ENCODE results near the gene WIPF3. TPM values are rescaled to one million over a fixed set of nuclear protein-coding genes. Genes with fewer than 3 reads are reported as not detected.
A peak's percentile ranks its signal among the peaks of the same experiment; 100 is the strongest.

Gene WIPF3
- total RNA-seq, 1 donor from 2014 or later: 0.46 TPM

GRCh38 chr7:29864656-29865055 lies 58.3 kb downstream of the WIPF3 start:
- no peaks in the 10 kb centered on the region for H3K36me3 ChIP-seq (ENCODE audit: control insufficient read depth, insufficient read depth, low read length)
- no peak for DNase-seq (ENCODE audit: low read depth)
- H3K4me3 ChIP-seq (ENCODE audit: low read depth, low read length): no peak overlapping the region
- H3K27me3 ChIP-seq (ENCODE audit: control insufficient read depth, insufficient read depth, low read length): no peaks in the 10 kb centered on the region
- TF ChIP-seq CTCF (IDR thresholded peaks at IDR 0.05; ENCODE audit: insufficient read depth, low read length, poor library complexity, severe bottlenecking): no peak

GRCh38 chr7:29865526-29865925 lies 59.2 kb downstream of the WIPF3 start:
- peak; percentile 18 for DNase-seq (ENCODE audit: low read depth)
- Histone ChIP-seq H3K4me3 (ENCODE audit: low read depth, low read length) (no peak overlapping the region), H3K36me3 (ENCODE audit: control insufficient read depth, insufficient read depth, low read length) (no peaks in the 10 kb centered on the region), H3K27me3 (ENCODE audit: control insufficient read depth, insufficient read depth, low read length) (no peaks in the 10 kb centered on the region)
- TF ChIP-seq CTCF (IDR thresholded peaks at IDR 0.05; ENCODE audit: insufficient read depth, low read length, poor library complexity, severe bottlenecking): no peak

GRCh38 chr7:29866490-29866930 lies 60.2 kb downstream of the WIPF3 start:
- DNase-seq (ENCODE audit: low read depth): no peak
- no peak for TF ChIP-seq CTCF (IDR thresholded peaks at IDR 0.05; ENCODE audit: insufficient read depth, low read length, poor library complexity, severe bottlenecking)
- Histone ChIP-seq H3K4me3 (ENCODE audit: low read depth, low read length) (no peak overlapping the region), H3K27me3 (ENCODE audit: control insufficient read depth, insufficient read depth, low read length) (no peaks in the 10 kb centered on the region), H3K36me3 (ENCODE audit: control insufficient read depth, insufficient read depth, low read length) (no peaks in the 10 kb centered on the region)

GRCh38 chr7:29871787-29872398 lies 65.6 kb downstream of the WIPF3 start:
- TF ChIP-seq CTCF (IDR thresholded peaks at IDR 0.05; ENCODE audit: insufficient read depth, low read length, poor library complexity, severe bottlenecking): no peak
- no peaks in the 10 kb centered on the region for H3K36me3 ChIP-seq (ENCODE audit: control insufficient read depth, insufficient read depth, low read length)
- peaks cover 3% of the 10 kb centered on the region for H3K27me3 ChIP-seq (ENCODE audit: control insufficient read depth, insufficient read depth, low read length)
- DNase-seq (ENCODE audit: low read depth): no peak
- no peak overlapping the region for H3K4me3 ChIP-seq (ENCODE audit: low read depth, low read length)

- no peak for TF ChIP-seq CTCF (IDR thresholded peaks at IDR 0.05; ENCODE audit: insufficient read depth, low read length, poor library complexity, severe bottlenecking)
- Histone ChIP-seq H3K36me3 (ENCODE audit: control insufficient read depth, insufficient read depth, low read length) (no peaks in the 10 kb centered on the region), H3K27me3 (ENCODE audit: control insufficient read depth, insufficient read depth, low read length) (peaks cover 3% of the 10 kb centered on the region), H3K4me3 (ENCODE audit: low read depth, low read length) (no peak overlapping the region)
- no peak for DNase-seq (ENCODE audit: low read depth)
Measured at GRCh38 chr7:29873644-29874294, 67.5 kb downstream of the WIPF3 start.

GRCh38 chr7:29875741-29876140 lies 69.4 kb downstream of the WIPF3 start:
- no peak for DNase-seq (ENCODE audit: low read depth)
- Histone ChIP-seq H3K27me3 (ENCODE audit: control insufficient read depth, insufficient read depth, low read length) (peaks cover 3% of the 10 kb centered on the region), H3K4me3 (ENCODE audit: low read depth, low read length) (no peak overlapping the region), H3K36me3 (ENCODE audit: control insufficient read depth, insufficient read depth, low read length) (no peaks in the 10 kb centered on the region)
- no peak for TF ChIP-seq CTCF (IDR thresholded peaks at IDR 0.05; ENCODE audit: insufficient read depth, low read length, poor library complexity, severe bottlenecking)
